Lung (tissue), 16 donors: ENCODE results near the gene ATP4A. TPM values are rescaled to one million over a fixed set of nuclear protein-coding genes. Genes with fewer than 3 reads are reported as not detected.

Source experiments
- ATAC-seq: fragments of 200-7000 bp; cut with Tn5 transposase; one replicate; pipeline ENCODE4 v1.9.1; 2020; ENCODE audit warnings: moderate number of reproducible peaks; ENCODE audit not compliant: insufficient read depth, low FRiP score
- DNase-seq, 3 donors: peaks; one replicate each; pipeline ENCODE4 v3.0.0-alpha.2; 2013 to 2017
- H3K27ac ChIP-seq, 2 donors: one replicate each; pipeline ENCODE4 v1.5.1; 2013; ENCODE audit warnings: mild to moderate bottlenecking in 2 of 2, moderate library complexity in 2 of 2, control low read depth in 1 of 2, inconsistent platforms in 1 of 2, low read depth in 1 of 2, low read length in 1 of 2
- H3K27me3 ChIP-seq, 3 donors: one replicate each; pipeline ENCODE4 v1.5.1; 2013; ENCODE audit warnings: low read length in 2 of 3; ENCODE audit not compliant: control insufficient read depth in 3 of 3, insufficient read depth in 3 of 3
- H3K36me3 ChIP-seq, 4 donors: one replicate each; pipeline ENCODE4 v1.5.1; 2013; ENCODE audit warnings: low read length in 4 of 4, mild to moderate bottlenecking in 1 of 4, moderate library complexity in 1 of 4; ENCODE audit not compliant: control insufficient read depth in 4 of 4, insufficient read depth in 4 of 4
- H3K4me1 ChIP-seq, 5 donors: one replicate each; pipeline ENCODE4 v1.5.1; 2013; ENCODE audit warnings: low read length in 5 of 5, mild to moderate bottlenecking in 2 of 5, moderate library complexity in 1 of 5; ENCODE audit not compliant: control insufficient read depth in 5 of 5, insufficient read depth in 5 of 5
- H3K4me3 ChIP-seq: one replicate; pipeline ENCODE4 v1.5.1; 2013; ENCODE audit warnings: mild to moderate bottlenecking, control low read depth, moderate library complexity
- H3K9ac ChIP-seq, 2 donors: one replicate each; pipeline ENCODE4 v1.5.1; 2013; ENCODE audit warnings: low read length in 2 of 2, control low read depth in 1 of 2; ENCODE audit not compliant: insufficient read depth in 1 of 2
- H3K9me3 ChIP-seq, 4 donors: one replicate each; pipeline ENCODE4 v1.5.1; 2013; ENCODE audit warnings: low read length in 3 of 4, mild to moderate bottlenecking in 1 of 4, moderate library complexity in 1 of 4; ENCODE audit not compliant: control insufficient read depth in 4 of 4, insufficient read depth in 3 of 4
- WGBS, 2 donors: extraction: QIAGEN DNeasy Blood & Tissue Kit; methylation state at CpG; one replicate each; pipeline ENCODE4 v1.1.7; 2013; 5-methylcytosine and 5-hydroxymethylcytosine counted together
- long read RNA-seq, 5 donors: transcript quantifications; one replicate each; lab custom pipeline, GENCODE V29; 2026
- polyA plus RNA-seq, 2 donors: library from polyadenylated mRNA; stranded (reverse); fragments of 200-250 nt; gene quantifications; one replicate each; pipeline ENCODE4 v1.2.1, GENCODE V29; 2013
- total RNA-seq, 2 donors: library from RNA; depleted of rRNA in 1 of 2; stranded (reverse); fragments of >200 nt in 1 of 2; gene quantifications; one replicate each; pipeline ENCODE4 v1.2.1, GENCODE V29; 2014 to 2021
- TF ChIP-seq, protein P1 (sequence below): IDR thresholded peaks from 2 replicates; pipeline ENCODE4 v1.5.1; 2012; ENCODE audit warnings: mild to moderate bottlenecking; ENCODE audit errors: control extremely low read depth, extremely low read depth
- donor health status: control.
- donor health status: control.
- donor health status: Bipolar disorder and iron deficiency.
- donor health status: healthy.
- donor health status: DM: yes; HTN: yes; CAD: no.

ATP4A gene
- total RNA-seq, result not detected
- under 1 TPM in 1 of 2 donors, not detected in 1; 0.01 TPM for polyA plus RNA-seq
- long read RNA-seq, donor 1, result 0 reads
- long read RNA-seq, donor 2, result 0 reads
- long read RNA-seq, donor 3, result 0 reads
- long read RNA-seq, donor 4, result 0 reads
- long read RNA-seq, donor 5, result 0 reads

DNA sequence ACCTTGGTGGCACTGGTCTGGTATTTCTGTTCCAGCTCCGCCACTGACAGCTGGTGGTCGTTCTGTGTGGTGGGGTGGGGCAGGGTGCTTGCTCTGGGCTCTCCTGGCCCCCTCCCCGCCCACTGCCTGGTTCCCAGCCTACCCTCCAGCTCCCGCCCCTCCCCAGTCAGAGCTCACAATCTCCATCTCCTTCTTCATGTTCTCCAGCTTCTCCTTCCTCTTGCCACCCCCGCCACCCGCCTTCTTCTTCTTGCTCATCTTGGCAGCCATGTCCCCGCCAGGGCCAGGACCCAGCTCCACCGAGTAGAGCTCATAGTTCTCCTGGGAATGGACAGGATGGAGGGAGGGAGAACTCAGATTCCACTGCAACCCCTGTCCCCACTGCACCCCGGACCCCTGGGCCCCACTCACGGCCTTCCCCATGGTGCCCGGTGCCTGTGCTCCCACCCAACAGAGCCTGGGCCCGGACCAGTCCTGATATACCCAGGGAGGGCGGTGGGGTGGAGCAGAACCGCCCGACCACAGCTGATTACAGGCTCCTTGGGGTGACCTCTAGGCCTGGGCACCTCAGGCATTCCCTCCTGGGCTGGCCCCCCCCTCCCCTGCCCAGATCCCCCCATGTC is at the start of gene ATP4A:
ATP4A (minus strand) TSS at position 452 of the 623 bp plus-strand sequence; CDS start at position 423, 29 bp downstream.
- H3K36me3 ChIP-seq, result no peaks in the 10 kb centered on the region
- H3K27ac ChIP-seq, result no peak within 1 kb of the TSS
- no peak within 1 kb of the TSS for H3K9ac ChIP-seq
- no peak within 1 kb of the TSS for H3K4me3 ChIP-seq
- TF ChIP-seq, protein P1, sequence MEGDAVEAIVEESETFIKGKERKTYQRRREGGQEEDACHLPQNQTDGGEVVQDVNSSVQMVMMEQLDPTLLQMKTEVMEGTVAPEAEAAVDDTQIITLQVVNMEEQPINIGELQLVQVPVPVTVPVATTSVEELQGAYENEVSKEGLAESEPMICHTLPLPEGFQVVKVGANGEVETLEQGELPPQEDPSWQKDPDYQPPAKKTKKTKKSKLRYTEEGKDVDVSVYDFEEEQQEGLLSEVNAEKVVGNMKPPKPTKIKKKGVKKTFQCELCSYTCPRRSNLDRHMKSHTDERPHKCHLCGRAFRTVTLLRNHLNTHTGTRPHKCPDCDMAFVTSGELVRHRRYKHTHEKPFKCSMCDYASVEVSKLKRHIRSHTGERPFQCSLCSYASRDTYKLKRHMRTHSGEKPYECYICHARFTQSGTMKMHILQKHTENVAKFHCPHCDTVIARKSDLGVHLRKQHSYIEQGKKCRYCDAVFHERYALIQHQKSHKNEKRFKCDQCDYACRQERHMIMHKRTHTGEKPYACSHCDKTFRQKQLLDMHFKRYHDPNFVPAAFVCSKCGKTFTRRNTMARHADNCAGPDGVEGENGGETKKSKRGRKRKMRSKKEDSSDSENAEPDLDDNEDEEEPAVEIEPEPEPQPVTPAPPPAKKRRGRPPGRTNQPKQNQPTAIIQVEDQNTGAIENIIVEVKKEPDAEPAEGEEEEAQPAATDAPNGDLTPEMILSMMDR, result no peak
- H3K4me1 ChIP-seq, result peaks cover 0 to 3% (median 0%) of the 10 kb centered on the region in 5 donors
- no peak for DNase-seq
- WGBS, 2 donors, result 67 to 80% methylated on average over 15 of the region's 15 CpGs
- no peaks in the 10 kb centered on the region for H3K9me3 ChIP-seq
- no peak for ATAC-seq
- peaks cover 6 to 24% (median 11%) of the 10 kb centered on the region in 3 donors for H3K27me3 ChIP-seq

DNA sequence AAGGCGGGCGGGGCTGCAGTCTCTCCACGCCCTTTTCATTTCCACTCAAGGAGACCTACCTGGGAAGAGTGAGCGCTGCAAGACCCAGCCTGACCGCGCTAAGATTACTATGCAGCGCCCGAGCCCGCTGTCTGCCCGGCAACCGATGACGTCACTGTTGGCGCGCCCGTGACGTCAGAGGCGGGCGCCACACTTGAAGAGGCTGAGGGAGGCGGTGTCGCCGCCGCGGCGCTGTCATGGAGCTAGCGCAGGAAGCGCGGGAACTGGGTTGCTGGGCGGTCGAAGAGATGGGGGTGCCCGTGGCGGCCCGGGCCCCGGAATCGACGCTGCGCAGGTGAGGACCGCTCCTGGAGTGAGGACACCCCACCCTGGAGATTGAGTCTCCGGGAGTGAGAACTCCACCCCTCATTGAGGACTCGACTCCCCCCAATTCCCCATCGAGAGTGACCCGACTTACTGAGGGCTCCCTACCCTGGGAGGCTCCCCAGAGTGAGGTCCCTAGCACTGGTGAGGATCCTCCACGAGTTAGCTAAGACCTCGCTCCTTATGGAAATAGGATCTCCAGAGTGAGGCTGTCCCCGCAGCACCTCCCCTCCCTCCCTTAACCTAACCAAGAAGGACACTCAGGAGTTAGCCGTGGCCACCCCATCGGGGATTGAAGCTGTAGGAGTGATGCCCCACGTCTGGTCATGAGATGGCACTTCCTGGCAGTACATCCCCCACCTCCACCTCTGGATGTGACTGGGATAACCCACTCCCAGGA is 49.3 kb upstream of the ATP4A start, which contains the start of gene HAUS5:
HAUS5 (plus strand) TSS at position 177 of the 763 bp plus-strand sequence; CDS start at position 237, 60 bp downstream.
- H3K4me1 ChIP-seq, result peaks cover 0 to 10% (median 3%) of the 10 kb centered on the region in 5 donors
- TF ChIP-seq, protein P1, result no peak
- H3K9me3 ChIP-seq, result peaks cover 0 to 4% (median 2%) of the 10 kb centered on the region in 4 donors
- WGBS, 2 donors, result 0% methylated on average over 41 to 47 of the region's 47 CpGs
- peaks cover 0 to 11% (median 5%) of the 10 kb centered on the region in 4 donors for H3K36me3 ChIP-seq
- DNase-seq (peak; percentile 94 to 97 (median 96)), ATAC-seq (peak; percentile 91)
- peak within 1 kb of the TSS; percentile 39 for H3K4me3 ChIP-seq
- H3K9ac ChIP-seq, result peak within 1 kb of the TSS; percentile 86 to 94
- no peaks in the 10 kb centered on the region for H3K27me3 ChIP-seq
- H3K27ac ChIP-seq, result peak within 1 kb of the TSS; percentile 20 to 52

- DNase-seq (no peak), ATAC-seq (no peak)
- Histone ChIP-seq H3K4me1 (peaks cover 0 to 10% (median 3%) of the 10 kb centered on the region in 5 donors), H3K9me3 (peaks cover 0 to 4% (median 2%) of the 10 kb centered on the region in 4 donors), H3K4me3 (no peak overlapping the region), H3K27me3 (no peaks in the 10 kb centered on the region), H3K9ac (peak overlapping the region in 1 of 2 donors; percentile 72), H3K27ac (no peak overlapping the region), H3K36me3 (peaks cover 0 to 11% (median 5%) of the 10 kb centered on the region in 4 donors)
- 39 to 43% methylated on average over 9 of the region's 9 CpGs for WGBS, 2 donors
- TF ChIP-seq, protein P1, result no peak
Measured at GRCh38 chr19:35612224-35612558, 48.7 kb upstream of the ATP4A start.
